CD4-positive, alpha-beta T cell treated with Interleukin-17A for 1 hour (primary cell): Measurements from ENCODE around the gene KAZN.
"Not testable (repeated sequence)": the region's sequence is repeated elsewhere in the genome, so short reads cannot be mapped to it uniquely, and the experiment has no call there.

Experiments
- DNase-seq: peaks from one replicate; pipeline ENCODE4 v3.0.0-alpha.2; 2020

The KAZN gene

DNA sequence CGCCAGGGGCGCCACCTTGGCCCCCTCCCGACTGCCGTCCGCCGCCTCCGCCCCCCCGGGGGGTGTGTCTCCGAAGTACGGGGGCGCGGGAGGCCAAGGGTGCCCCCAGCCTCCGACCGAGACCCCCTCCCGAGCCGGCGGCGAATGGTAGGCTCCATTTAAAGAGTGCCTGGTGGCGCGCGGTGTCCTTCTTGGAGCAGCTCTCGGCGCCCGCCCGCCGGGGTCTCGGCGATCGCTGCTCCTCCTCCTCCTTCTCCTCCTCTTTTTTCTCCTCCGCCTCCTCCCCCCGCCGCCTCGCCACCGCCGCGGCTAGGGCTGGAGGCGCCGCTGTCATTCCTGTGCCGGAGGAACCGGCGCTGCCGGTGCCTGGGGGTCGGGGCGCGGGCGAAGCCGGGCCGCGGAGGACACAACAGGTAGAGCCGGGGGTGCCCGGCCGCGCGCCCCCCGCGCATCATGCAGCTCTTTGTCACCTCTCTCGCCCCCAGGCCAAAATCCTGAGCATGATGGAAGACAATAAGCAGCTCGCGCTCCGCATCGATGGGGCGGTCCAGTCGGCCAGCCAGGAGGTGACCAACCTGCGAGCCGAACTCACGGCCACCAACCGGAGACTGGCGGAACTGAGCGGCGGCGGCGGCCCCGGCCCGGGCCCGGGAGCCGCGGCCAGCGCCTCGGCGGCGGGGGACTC lies at the start of gene KAZN:
TSS of gene KAZN (plus strand) at position 188 of the 685 bp plus-strand sequence.
- DNase-seq = no peak

DNA sequence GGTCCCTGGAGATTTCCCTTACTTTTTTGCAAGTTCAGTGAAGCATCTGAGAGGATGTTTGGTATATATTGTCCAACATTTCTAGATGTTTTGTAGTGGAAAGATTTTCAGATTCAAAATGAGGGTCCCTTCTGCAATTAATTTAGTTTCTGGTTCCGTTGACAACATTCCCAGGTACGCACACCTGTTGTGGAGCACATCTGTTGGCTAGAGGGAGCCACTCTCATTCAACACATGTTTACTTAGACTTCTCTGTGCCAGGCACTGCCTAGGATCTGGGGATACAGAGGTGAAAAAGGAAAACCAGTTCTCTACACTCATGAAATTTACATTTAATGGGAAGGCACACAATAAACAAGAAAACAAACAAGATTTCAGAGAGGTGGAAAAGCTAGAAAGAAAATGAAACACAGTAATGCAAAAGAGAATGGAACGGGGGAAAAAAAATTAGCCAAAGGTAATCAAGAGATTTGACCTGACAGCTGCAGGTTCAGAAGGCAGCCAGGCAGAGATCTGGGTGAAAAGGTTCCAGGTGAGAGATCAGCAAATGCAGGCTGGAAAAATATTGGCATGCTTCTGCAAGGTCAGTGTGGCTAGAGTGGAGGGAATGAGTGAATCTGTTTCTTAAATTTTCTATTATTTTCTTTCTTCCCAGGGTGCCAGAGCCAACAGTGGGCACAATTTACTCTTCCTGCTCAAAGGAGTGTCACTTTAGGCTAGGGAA lies 48.4 kb upstream of the KAZN start:
- no peak for DNase-seq

DNA sequence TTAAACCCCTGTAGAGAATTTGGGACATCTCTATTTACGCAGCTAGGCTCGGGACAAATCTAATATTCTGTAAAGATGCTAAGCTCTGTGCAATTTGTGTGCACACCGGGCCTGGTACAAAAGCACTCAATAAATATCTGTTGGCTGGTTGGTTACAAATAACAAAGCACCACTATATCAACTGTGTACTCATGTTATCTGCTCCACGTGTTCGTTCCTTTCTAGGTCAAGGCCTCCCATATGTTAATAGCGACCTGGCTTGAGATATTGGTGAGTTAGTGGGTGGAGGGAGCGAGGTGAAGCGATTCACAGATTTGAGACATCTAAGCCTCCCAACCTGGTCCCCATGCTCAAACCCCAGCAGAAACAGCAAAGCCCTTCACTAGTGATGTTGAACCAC lies 47.1 kb upstream of the KAZN start:
- DNase-seq = no peak

DNA sequence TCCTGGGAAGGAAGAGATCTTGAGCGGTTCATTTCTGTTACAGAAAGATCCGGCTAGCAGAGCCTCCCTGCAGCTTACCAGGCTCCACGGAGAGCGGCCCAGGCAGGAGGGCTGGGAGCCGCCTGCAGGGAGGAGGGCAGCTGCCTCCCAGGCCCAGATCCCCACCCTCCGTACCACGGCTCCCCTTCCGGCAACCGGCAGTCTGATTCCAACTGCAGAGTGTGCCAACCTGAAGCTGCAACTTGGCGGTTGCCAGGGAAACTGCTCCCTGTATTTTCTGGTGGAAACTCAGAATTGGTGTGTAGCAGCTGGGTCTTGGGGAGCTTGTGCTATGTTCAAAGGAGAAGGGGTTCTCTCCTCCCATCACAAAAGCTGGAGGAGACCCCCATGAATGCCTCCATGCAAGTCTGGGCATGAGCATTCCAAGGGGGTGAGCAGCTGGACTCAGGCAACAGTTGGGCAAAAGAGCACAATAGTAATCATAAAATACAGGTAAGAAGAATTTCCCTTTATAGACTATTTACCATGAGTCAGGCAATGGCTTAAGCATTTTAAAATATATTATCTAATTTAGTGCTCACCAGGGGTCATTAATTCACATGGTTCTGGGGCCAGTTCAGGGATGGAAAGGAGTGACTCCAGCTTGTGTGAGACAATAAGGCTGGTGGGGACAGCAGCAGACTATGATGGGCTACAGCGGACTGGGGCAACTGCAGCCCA lies 46.1 kb upstream of the KAZN start:
- no peak for DNase-seq

DNA sequence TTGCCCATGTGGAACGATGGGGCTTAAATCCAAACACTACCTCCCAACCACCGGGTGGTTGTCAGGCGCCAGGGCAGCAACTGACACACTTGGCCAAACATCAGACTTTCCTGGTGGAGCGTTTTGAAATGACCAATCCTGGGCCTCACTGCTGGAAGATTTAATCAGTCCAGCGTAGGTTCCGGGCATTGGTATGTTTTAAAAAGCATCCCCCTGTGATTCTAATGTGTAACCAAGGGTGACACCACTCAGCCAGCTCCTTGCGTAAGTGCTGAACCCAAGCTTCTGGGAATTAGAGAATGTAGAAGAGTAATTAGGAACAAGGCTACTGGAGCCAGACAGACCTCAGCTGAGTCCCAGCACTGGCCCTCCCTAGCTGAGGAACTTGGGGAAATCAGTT lies 44.8 kb upstream of the KAZN start:
- no peak for DNase-seq

DNA sequence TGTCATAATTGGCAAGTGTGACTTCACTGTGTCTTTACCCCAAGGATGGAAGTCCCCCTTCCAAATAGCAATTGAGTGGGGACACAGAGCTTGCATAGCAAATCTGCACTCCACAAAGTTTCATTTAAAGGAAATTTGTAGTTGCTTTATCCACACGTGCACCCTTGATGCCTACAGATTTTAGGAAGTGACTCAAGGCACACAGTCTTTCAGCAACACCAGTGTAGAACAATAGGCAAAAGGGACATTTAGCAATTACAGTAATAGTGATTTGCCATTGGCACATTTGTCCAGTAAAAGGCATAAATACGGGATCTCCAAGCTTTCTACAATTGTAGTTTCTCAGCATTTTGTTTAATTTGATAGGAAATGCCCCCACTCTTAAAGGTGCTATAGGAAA lies 43.4 kb upstream of the KAZN start:
- DNase-seq = no peak

DNA sequence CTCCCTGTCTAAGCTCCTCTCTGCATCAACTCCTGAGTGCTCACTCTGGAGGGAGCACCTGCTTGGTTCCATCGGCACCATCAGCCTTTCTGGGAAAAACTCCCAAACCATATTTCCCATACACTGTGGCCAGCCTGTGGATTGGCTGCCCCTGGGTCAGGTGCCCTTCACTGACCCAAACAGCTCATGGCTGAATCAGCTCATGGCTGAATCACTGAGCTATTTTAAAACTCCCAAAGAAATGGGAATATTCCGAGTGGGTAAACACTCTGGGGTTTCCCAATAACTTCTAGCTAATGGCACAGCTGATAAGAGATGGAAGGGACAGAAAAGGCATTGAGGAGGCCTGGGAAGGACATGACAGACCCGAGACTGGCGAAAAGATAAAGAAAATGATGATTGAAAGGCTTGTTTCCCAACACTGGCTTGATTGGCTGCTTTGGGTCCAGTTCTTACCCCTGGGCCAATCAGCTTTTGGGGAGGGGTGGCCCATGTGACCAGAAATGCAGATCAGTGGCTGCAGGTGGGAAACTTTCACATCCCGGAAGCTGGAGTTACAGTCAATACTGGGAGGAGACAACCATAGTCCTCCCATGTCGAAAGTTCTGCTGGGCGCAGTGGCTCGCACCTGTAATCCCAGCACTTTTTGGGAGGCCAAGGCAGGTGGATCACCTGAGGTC lies 37.3 kb upstream of the KAZN start:
- no peak for DNase-seq

DNA sequence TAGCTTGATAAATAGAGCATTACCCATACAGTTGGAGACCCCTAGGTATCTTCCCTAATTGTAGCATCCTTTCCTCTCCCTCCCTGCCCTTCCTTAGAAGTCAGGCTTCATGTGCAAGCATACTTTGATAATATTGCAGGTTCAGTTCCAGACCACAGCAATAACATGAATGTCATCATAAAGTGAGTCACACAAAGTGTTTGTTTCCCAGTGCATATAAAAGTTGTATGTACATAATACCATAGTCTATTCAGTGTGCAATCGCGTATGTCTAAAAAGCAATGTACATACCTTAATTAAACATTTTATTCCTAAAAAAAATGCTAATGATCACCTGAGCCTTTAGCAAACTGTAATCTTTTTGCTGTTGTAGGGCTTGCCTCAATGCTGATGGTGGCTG lies 33.4 kb upstream of the KAZN start:
- no peak for DNase-seq

DNA sequence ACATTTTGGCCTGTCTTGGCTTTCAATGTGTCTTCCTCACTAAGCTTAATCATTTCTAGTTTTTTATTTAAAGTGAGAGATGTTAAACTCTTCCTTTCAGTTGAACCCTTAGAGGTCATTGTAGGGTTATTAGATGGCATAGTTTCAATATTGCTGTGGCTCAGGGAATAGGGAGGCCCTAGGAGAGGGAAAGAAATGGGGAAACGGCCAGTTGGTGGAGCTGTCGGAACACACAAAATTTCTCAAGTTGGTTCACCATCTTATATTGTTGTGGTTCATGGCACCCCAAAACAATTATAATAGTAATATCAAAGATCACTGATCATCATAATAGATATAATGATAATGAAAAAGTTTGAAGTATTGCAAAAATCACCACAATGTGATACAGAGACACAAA lies 31.4 kb upstream of the KAZN start:
- DNase-seq = no peak

DNA sequence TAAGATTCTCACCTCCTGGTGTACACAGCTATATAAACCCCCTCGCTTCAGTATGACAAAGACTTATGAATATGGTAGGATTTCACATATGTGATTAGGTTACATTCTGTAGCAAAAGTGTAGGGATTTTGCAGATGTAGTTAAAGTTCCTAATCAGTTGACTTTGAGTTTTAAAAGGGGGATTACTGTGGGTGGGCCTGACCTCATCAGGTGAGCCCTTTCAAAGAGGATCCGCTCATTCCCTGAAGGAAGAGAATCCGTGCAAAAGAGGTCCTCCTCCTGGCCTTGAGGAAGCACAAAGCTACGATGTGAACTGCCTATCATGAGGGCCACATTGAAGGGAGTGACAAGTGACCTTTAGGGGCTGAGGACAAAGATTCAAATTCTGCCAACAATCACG lies 30.6 kb upstream of the KAZN start:
- no peak for DNase-seq

DNA sequence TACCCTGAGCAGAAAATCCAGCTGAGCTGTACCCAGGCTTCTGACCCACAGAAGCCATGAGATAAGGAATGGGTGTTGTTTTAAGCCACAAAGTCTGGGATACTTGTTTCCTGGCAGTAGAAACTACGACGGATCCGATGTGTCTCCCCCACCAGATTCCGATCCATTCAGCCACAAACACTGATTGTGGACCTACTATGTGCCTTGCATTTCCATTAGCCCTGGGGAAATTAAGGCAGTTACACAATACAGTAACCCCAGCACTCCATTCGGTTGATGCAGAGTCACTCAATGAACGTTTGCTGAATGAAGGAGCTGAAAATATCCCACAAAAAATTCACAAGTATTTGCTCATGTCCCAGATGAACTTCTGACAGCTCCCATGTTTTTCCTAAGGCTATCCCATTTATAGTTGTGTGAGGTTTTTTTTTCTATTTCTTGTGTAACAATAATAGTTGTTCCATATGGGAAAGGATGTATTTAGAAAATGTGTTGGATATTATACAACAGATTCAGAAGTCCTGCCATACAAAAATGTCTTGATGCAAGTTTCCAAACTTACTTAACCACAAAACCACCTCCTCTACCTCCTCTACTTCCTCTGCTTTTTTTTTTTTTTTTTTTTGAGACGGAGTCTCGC lies 29.6 kb upstream of the KAZN start:
- no peak for DNase-seq

DNA sequence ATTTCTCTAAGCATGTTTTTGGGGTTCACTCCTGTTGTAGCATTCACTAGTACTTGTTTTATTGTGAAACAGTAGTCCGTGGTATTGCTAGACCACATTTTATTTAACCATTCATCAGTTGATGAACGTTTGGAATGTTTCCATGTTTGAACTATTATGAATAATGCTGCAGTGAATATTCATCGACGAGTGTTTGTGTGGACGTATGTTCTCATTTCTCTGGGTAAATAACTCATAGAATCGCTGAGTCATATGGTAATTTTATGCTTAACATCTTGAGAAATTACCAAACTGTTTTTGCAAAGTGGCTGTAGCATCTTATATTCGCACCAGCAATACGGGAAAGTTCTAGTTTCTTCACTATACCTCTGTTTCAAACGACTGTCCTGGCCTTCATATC lies 28.0 kb upstream of the KAZN start:
- DNase-seq = no peak

DNA sequence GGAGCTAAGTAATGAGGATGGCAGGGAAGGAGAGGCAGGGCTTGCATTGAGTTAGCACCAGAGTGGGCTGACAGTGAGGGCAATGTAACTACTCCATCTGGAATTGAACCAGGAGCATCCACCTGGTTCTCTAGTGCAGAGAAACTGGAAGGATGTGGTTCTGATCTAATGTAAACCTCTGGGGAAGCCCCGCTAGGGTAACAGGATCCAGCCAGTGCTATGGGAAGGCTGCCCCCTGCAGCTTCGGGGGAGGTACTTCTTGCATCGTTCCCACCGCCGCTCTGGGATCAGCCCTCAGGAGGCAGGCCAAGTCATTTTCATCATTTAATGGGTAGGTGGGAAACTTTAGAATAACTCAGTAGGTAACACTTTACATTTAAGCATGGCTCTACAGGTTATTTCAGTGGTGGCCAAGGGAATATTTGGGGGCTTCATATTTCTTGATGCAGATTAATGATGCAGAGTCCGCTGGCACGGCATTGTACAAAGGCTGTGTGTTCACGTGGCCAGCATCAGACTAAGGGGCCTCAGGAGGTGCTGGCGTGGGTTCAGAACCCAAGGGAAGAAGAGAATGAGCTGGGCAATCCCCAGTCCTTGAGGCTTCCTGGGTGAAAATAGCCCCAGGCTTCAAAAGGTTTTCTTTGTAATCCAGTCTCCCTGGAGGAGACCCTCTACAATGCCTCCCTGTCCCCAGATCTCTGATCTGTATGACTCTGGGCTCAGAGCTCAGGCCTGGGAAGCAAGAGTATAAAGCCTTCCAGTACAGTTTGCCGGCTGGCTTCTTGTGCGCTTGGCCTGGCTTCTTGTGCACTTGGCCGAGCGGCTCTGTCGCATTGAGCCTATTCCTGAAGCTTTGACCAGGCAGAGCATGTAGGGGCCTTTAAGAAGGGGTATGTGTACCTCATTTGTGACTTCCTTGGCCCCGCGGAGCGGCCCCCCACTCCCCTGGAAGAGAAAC lies 26.4 kb upstream of the KAZN start:
- DNase-seq = no peak

DNA sequence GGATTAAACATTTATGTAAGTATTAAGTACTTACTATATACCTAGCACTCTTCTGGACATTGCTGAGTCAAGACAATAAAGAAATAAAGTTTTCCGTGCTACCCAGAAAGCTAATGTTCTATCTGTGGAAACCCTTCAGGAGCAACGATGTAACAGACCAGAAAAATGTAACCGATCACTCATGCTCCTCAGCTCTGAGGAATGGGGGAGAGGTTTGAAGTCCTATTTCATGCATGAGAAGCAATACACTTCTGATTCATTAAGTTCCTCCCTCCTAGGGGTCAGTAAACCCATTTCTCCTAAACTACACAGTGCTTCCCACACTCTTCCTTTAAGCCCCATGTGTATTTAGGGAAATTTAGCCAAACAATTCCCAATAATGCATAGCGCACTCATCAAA lies 25.6 kb upstream of the KAZN start:
- no peak for DNase-seq

DNA sequence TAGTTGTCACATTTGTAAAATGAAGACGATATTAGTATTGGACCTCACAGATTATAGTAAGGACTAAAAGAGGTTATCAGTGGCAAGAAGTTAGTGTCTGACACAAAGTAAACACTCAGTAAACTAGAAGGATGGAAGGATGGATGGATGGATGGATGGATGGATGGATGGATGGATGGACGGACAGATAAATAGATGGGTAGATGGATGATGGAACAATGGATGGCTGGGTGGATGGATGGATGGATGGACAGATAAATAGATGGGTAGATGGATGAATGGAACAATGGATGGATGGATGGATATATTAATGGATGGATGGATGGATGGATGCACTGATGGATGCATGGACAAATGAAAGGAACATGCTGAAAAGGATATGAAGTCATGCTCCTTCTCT lies 22.3 kb upstream of the KAZN start:
- DNase-seq = no peak

DNA sequence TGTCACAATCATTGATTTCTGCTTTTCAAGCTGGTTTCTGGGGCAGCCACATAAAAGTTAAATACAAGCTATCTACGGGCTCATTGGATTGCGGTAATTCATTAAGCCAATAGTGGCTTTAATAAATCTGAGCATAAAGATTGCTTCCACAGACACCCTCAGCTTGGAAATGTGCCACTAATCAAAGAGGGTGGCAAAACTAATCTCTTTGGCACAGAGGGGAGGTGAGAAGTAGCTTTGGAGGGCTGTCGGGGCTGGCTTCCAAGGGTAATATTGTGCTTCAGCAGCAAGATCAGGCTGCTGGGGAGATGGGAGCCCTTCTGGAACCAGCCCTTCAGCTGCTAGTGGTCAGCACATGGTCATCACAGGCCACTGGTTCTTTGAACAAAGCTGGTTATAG lies 21.2 kb upstream of the KAZN start:
- DNase-seq = no peak

DNA sequence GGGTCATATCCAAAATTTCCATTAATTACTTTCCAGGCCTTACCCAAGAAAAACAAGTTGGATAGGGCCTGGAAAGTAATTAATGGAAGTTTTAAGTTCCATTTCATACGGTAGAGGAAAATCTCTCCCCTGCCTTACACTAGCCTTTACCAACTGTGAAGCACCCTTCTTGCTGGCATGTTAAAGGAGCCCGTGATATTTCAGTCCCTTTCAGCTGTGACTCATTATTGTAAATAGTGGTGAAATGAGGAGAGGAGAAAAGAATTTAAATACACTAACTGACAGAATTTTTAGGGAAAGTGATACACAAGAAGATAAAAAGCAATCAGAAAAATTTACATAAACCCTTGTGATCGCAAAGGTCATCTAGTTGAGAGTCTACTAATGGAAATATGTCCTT lies 20.3 kb upstream of the KAZN start:
- DNase-seq = no peak

DNA sequence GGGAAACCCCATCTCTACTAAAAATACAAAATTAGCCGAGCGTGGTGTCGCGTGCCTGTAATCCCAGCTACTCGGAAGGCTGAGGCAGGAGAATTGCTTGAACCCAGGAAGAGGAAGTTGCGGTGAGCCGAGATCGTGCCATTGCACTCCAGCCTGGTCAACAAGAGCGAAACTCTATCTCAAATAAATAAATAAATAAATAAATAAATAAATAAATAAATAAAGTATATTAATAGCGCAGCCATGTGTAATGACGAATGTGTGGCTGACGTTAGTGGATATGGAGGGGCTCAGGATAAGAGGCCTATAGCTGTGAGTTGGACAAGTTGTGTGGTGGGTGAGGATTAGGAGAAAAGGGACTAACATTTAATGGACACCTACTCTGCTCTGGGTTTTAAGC lies 18.2 kb upstream of the KAZN start:
- DNase-seq = not testable (repeated sequence)

DNA sequence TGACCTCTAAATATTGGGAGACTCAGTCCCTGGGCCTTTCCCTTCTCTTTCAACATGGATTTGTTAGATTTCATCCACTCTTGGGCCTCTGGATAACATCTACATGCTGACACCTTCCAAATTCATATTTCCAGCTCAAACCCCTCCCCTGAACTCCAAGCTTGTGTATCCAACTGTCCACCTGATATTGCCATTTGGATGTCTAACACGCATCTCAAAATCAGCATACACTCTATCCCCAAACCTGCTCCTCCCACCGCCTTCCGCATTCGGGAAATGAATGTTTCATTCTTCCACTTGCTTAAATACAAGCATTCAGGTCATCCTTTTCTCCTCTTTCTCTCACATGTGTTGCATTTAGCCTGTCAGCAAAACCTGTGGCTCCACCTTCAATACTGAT lies 17.5 kb upstream of the KAZN start:
- DNase-seq = no peak

DNA sequence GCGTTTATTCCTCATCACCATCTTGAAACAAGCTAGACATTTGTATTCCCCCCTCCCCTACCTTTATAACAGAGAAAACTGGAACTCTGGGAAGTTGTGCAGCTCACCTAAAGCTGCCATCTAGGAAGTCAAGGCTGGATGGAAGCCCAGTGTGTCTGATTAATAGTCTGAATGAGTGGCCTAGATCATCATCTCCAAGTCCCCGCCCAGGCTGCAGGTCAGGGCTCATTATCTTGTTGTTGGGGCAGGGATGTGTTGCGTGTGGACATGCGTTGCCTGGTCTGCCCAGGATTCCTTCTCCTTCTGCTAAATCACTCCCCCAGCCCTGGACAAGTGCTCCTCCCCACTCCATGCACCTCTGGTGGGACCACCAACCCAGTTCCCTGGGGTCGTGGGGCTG lies 14.7 kb upstream of the KAZN start:
- no peak for DNase-seq

DNA sequence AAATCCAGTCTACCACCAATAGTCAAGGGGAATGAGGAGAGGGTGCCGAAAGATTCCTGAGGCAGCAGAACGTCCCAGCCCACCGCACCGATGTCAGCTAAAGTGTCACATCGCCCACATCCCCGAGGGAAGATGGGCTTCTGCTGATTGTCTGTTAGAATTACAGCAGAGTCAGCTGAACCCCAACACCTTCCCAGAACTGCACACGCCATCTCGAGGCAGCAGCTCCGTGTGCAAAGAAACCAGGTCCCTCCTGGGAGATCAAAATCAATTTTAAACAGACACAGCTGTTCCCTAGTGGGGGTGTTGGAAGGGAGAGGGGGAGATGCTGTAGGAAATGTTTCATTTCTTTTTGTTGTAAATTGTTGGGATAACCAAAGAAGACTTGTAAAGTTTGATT lies 12.8 kb upstream of the KAZN start:
- DNase-seq = no peak
